ENCODE data around the gene PRDM11.

Gene PRDM11

GRCh38 chr11:45237711-45238315 lies 91.4 kb downstream of the PRDM11 start:
- Histone ChIP-seq H3K9ac (ENCODE audit: low read depth, low read length) (no peak overlapping the region), H3K79me2 (ENCODE audit: insufficient read depth, low read length) (no peaks in the 10 kb centered on the region), H2AFZ (ENCODE audit: low read depth, low read length) (no peak overlapping the region), H3K9me3 (ENCODE audit: insufficient read depth, low read length, severe bottlenecking) (no peaks in the 10 kb centered on the region), H3K4me3 (ENCODE audit: low read depth in 1 of 2, low read length in 2 of 2) (no peak overlapping the region), H3K36me3 (ENCODE audit: insufficient read depth, low read length) (no peaks in the 10 kb centered on the region), H3K4me1 (ENCODE audit: insufficient read depth, low read length) (no peaks in the 10 kb centered on the region), H3K27me3 (ENCODE audit: insufficient read depth, low read length, poor library complexity) (peaks cover 7% of the 10 kb centered on the region), H3K4me2 (ENCODE audit: insufficient read depth, low read length) (no peak overlapping the region), H4K20me1 (ENCODE audit: insufficient read depth, low read length) (no peaks in the 10 kb centered on the region), H3K27ac (ENCODE audit: low read length) (no peak overlapping the region)
- ATAC-seq (ENCODE audit: insufficient read depth, low read depth) (no peak), DNase-seq (no peak)
- no peak for TF ChIP-seq EZH2 (IDR thresholded peaks at IDR 0.05; ENCODE audit: borderline replicate concordance, low read depth, low read length, severe bottlenecking)
- TF ChIP-seq, protein P1, sequence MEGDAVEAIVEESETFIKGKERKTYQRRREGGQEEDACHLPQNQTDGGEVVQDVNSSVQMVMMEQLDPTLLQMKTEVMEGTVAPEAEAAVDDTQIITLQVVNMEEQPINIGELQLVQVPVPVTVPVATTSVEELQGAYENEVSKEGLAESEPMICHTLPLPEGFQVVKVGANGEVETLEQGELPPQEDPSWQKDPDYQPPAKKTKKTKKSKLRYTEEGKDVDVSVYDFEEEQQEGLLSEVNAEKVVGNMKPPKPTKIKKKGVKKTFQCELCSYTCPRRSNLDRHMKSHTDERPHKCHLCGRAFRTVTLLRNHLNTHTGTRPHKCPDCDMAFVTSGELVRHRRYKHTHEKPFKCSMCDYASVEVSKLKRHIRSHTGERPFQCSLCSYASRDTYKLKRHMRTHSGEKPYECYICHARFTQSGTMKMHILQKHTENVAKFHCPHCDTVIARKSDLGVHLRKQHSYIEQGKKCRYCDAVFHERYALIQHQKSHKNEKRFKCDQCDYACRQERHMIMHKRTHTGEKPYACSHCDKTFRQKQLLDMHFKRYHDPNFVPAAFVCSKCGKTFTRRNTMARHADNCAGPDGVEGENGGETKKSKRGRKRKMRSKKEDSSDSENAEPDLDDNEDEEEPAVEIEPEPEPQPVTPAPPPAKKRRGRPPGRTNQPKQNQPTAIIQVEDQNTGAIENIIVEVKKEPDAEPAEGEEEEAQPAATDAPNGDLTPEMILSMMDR (IDR thresholded peaks at IDR 0.05; ENCODE audit: borderline replicate concordance, extremely low read depth, low read length, poor library complexity, severe bottlenecking): no peak

- no peaks in the 10 kb centered on the region for H3K36me3 ChIP-seq (ENCODE audit: insufficient read depth, low read length)
- ATAC-seq (ENCODE audit: insufficient read depth, low read depth) (no peak), DNase-seq (no peak)
- H4K20me1 ChIP-seq (ENCODE audit: insufficient read depth, low read length): no peaks in the 10 kb centered on the region
- TF ChIP-seq EZH2 (IDR thresholded peaks at IDR 0.05; ENCODE audit: borderline replicate concordance, low read depth, low read length, severe bottlenecking): no peak
- TF ChIP-seq, protein P1 (IDR thresholded peaks at IDR 0.05; ENCODE audit: borderline replicate concordance, extremely low read depth, low read length, poor library complexity, severe bottlenecking): no peak
- H3K4me2 ChIP-seq (ENCODE audit: insufficient read depth, low read length): no peak overlapping the region
- no peaks in the 10 kb centered on the region for H3K9me3 ChIP-seq (ENCODE audit: insufficient read depth, low read length, severe bottlenecking)
- H2AFZ ChIP-seq (ENCODE audit: low read depth, low read length): no peak overlapping the region
- peaks cover 8% of the 10 kb centered on the region for H3K27me3 ChIP-seq (ENCODE audit: insufficient read depth, low read length, poor library complexity)
- no peaks in the 10 kb centered on the region for H3K79me2 ChIP-seq (ENCODE audit: insufficient read depth, low read length)
- H3K4me3 ChIP-seq (ENCODE audit: low read depth in 1 of 2, low read length in 2 of 2): no peak overlapping the region
- no peak overlapping the region for H3K9ac ChIP-seq (ENCODE audit: low read depth, low read length)
- no peak overlapping the region for H3K27ac ChIP-seq (ENCODE audit: low read length)
- no peaks in the 10 kb centered on the region for H3K4me1 ChIP-seq (ENCODE audit: insufficient read depth, low read length)
These were observed 92.3 kb downstream of the PRDM11 start for GRCh38 chr11:45238724-45239123.

- Histone ChIP-seq H3K4me1 (ENCODE audit: insufficient read depth, low read length) (no peaks in the 10 kb centered on the region), H3K36me3 (ENCODE audit: insufficient read depth, low read length) (no peaks in the 10 kb centered on the region), H3K4me2 (ENCODE audit: insufficient read depth, low read length) (no peak overlapping the region), H2AFZ (ENCODE audit: low read depth, low read length) (no peak overlapping the region), H3K4me3 (ENCODE audit: low read depth in 1 of 2, low read length in 2 of 2) (no peak overlapping the region), H3K79me2 (ENCODE audit: insufficient read depth, low read length) (no peaks in the 10 kb centered on the region), H3K9ac (ENCODE audit: low read depth, low read length) (no peak overlapping the region), H3K27ac (ENCODE audit: low read length) (no peak overlapping the region), H3K27me3 (ENCODE audit: insufficient read depth, low read length, poor library complexity) (peaks cover 8% of the 10 kb centered on the region), H4K20me1 (ENCODE audit: insufficient read depth, low read length) (no peaks in the 10 kb centered on the region), H3K9me3 (ENCODE audit: insufficient read depth, low read length, severe bottlenecking) (no peaks in the 10 kb centered on the region)
- DNase-seq (no peak), ATAC-seq (ENCODE audit: insufficient read depth, low read depth) (no peak)
- no peak for TF ChIP-seq EZH2 (IDR thresholded peaks at IDR 0.05; ENCODE audit: borderline replicate concordance, low read depth, low read length, severe bottlenecking)
- TF ChIP-seq, protein P1 (IDR thresholded peaks at IDR 0.05; ENCODE audit: borderline replicate concordance, extremely low read depth, low read length, poor library complexity, severe bottlenecking): no peak
These were observed 93.3 kb downstream of the PRDM11 start for GRCh38 chr11:45239733-45240132.

Data from DND-41 (cell line).